H9 (cell line): Measurements from ENCODE around the gene APPBP2. TPM values are rescaled to one million over a fixed set of nuclear protein-coding genes. Genes with fewer than 3 reads are reported as not detected.

ENCODE experiments used
- DNase-seq: peaks from one replicate; pipeline ENCODE4 v3.0.0-alpha.2; 2017
- H2AFZ ChIP-seq: one replicate; pipeline ENCODE4 v1.6.1; 2013; ENCODE audit warnings: mild to moderate bottlenecking, low read length, control low read depth, moderate library complexity
- H2AK5ac ChIP-seq: 2 replicates; pipeline ENCODE4 v1.6.1; 2013; ENCODE audit warnings: low read length, control low read depth, mixed read lengths; ENCODE audit not compliant: insufficient read length
- H2BK120ac ChIP-seq: one replicate; pipeline ENCODE4 v1.6.1; 2013; ENCODE audit warnings: low read depth, mild to moderate bottlenecking, low read length, control low read depth, inconsistent platforms; ENCODE audit not compliant: poor library complexity, severe bottlenecking
- H2BK12ac ChIP-seq: 2 replicates; pipeline ENCODE4 v1.6.1; 2013; ENCODE audit warnings: low read length, control low read depth, mixed read lengths, low read depth; ENCODE audit not compliant: insufficient read length
- H2BK15ac ChIP-seq: 2 replicates; pipeline ENCODE4 v1.6.1; 2013; ENCODE audit warnings: low read depth, low read length, control low read depth
- H2BK20ac ChIP-seq: one replicate; pipeline ENCODE4 v1.6.1; 2013; ENCODE audit warnings: low read depth, mild to moderate bottlenecking, low read length, control low read depth, inconsistent platforms; ENCODE audit not compliant: poor library complexity, severe bottlenecking
- H2BK5ac ChIP-seq: 2 replicates; pipeline ENCODE4 v1.6.1; 2013; ENCODE audit warnings: low read length, control low read depth, mixed read lengths; ENCODE audit not compliant: insufficient read length
- H3K14ac ChIP-seq: 2 replicates; pipeline ENCODE4 v1.6.1; 2013; ENCODE audit warnings: low read length, control low read depth; ENCODE audit not compliant: insufficient read depth
- H3K18ac ChIP-seq: 2 replicates; pipeline ENCODE4 v1.6.1; 2013; ENCODE audit warnings: low read depth, mild to moderate bottlenecking, mixed read lengths, low read length, control low read depth; ENCODE audit not compliant: insufficient read length
- H3K23ac ChIP-seq: 2 replicates; pipeline ENCODE4 v1.6.1; 2013; ENCODE audit warnings: low read length, control low read depth, mixed read lengths, low read depth; ENCODE audit not compliant: insufficient read length
- H3K23me2 ChIP-seq: 2 replicates; pipeline ENCODE4 v1.6.1; 2013; ENCODE audit warnings: low read depth, mild to moderate bottlenecking, mixed read lengths, low read length, control low read depth; ENCODE audit not compliant: insufficient read length, poor library complexity, severe bottlenecking
- H3K27ac ChIP-seq: 2 replicates; pipeline ENCODE4 v1.5.1; 2013; ENCODE audit warnings: low read length, control low read depth, mixed read lengths, low read depth; ENCODE audit not compliant: insufficient read length
- H3K27me3 ChIP-seq: 2 replicates; pipeline ENCODE4 v1.6.1; 2013; ENCODE audit warnings: low read length, control low read depth, inconsistent platforms; ENCODE audit not compliant: insufficient read depth
- H3K4ac ChIP-seq: 2 replicates; pipeline ENCODE4 v1.6.1; 2013; ENCODE audit warnings: low read depth, mild to moderate bottlenecking, control low read depth, inconsistent platforms, low read length, moderate library complexity
- H3K4me1 ChIP-seq: 2 replicates; pipeline ENCODE4 v1.6.1; 2013; ENCODE audit warnings: low read length, control low read depth, inconsistent platforms; ENCODE audit not compliant: insufficient read depth
- H3K4me2 ChIP-seq: 2 replicates; pipeline ENCODE4 v1.6.1; 2013; ENCODE audit warnings: low read length, control low read depth, mixed read lengths; ENCODE audit not compliant: insufficient read length, insufficient read depth
- H3K56ac ChIP-seq: 2 replicates; pipeline ENCODE4 v1.6.1; 2013; ENCODE audit warnings: low read depth, mild to moderate bottlenecking, mixed read lengths, low read length, control low read depth; ENCODE audit not compliant: insufficient read length
- H3K79me1 ChIP-seq: 2 replicates; pipeline ENCODE4 v1.6.1; 2013; ENCODE audit warnings: low read depth, mild to moderate bottlenecking, moderate library complexity, low read length, control low read depth, inconsistent platforms; ENCODE audit not compliant: insufficient read depth, poor library complexity, severe bottlenecking
- H3K79me2 ChIP-seq: 2 replicates; pipeline ENCODE4 v1.6.1; 2013; ENCODE audit warnings: low read length, control low read depth, inconsistent platforms; ENCODE audit not compliant: insufficient read depth
- H3K9ac ChIP-seq: 2 replicates; pipeline ENCODE4 v1.6.1; 2013; ENCODE audit warnings: low read length, control low read depth, mixed read lengths; ENCODE audit not compliant: insufficient read length; ENCODE audit errors: extremely low read depth
- H3K9me3 ChIP-seq: one replicate; pipeline ENCODE4 v1.6.1; 2013; ENCODE audit warnings: low read depth, low read length, inconsistent platforms; ENCODE audit not compliant: control insufficient read depth
- H3T11ph ChIP-seq: one replicate; pipeline ENCODE4 v1.6.1; 2013; ENCODE audit warnings: mild to moderate bottlenecking, low read length, control low read depth, inconsistent platforms
- H4K20me1 ChIP-seq: one replicate; pipeline ENCODE4 v1.6.1; 2013; ENCODE audit not compliant: control insufficient read depth, insufficient read length, insufficient read depth
- H4K5ac ChIP-seq: 2 replicates; pipeline ENCODE4 v1.6.1; 2013; ENCODE audit warnings: low read depth, mild to moderate bottlenecking, mixed read lengths, low read length, control low read depth; ENCODE audit not compliant: insufficient read length
- H4K8ac ChIP-seq: replicated peaks from 2 replicates; pipeline ENCODE4 v1.6.1; 2013; ENCODE audit warnings: low read length, control low read depth, mixed read lengths, low read depth; ENCODE audit not compliant: insufficient read length
- H4K91ac ChIP-seq: 2 replicates; pipeline ENCODE4 v1.6.1; 2013; ENCODE audit warnings: low read depth, mild to moderate bottlenecking, moderate library complexity, mixed read lengths, low read length, control low read depth; ENCODE audit not compliant: insufficient read length
- H3K27ac Mint-ChIP-seq, 3 experiments: 2 replicates in 2 of 3; 3 replicates in 1 of 3; pipeline ENCODE4 v1.8.0; 2020 to 2021; ENCODE audit warnings: mixed read lengths in 3 of 3, mild to moderate bottlenecking in 1 of 3, moderate library complexity in 1 of 3
- H3K27me3 Mint-ChIP-seq: 2 replicates; pipeline ENCODE4 v1.8.0; 2021; ENCODE audit warnings: low read depth, mild to moderate bottlenecking, moderate library complexity, mixed read lengths
- H3K36me3 Mint-ChIP-seq, 3 experiments: 2 replicates in 2 of 3; 3 replicates in 1 of 3; pipeline ENCODE4 v1.8.0; 2020 to 2021; ENCODE audit warnings: low read depth in 3 of 3, mixed read lengths in 3 of 3; ENCODE audit not compliant: insufficient read depth in 1 of 3
- H3K4me1 Mint-ChIP-seq, 2 experiments: 2 replicates each; pipeline ENCODE4 v1.8.0; 2020; ENCODE audit warnings: mixed read lengths in 2 of 2
- H3K4me3 Mint-ChIP-seq, 2 experiments: 2 replicates in 1 of 2; 3 replicates in 1 of 2; pipeline ENCODE4 v1.8.0; 2020 to 2021; ENCODE audit warnings: mild to moderate bottlenecking in 2 of 2, mixed read lengths in 2 of 2, moderate library complexity in 1 of 2
- H3K9me3 Mint-ChIP-seq, 2 experiments: 2 replicates in 1 of 2; 3 replicates in 1 of 2; pipeline ENCODE4 v1.8.0; 2020; ENCODE audit warnings: mild to moderate bottlenecking in 2 of 2, mixed read lengths in 2 of 2, moderate library complexity in 1 of 2
- CTCF ChIP-seq: fragments of 200-600 bp; sonication (generic); conservative IDR thresholded peaks from 3 replicates; pipeline ENCODE4 v1.8.0; 2021; ENCODE audit warnings: antibody characterized with exemption, mild to moderate bottlenecking
- WGBS: extraction: QIAGEN DNeasy Blood & Tissue Kit; methylation state at CpG from one replicate; pipeline ENCODE4 v1.1.7; 2013; ENCODE audit warnings: missing lambda C conversion rate, low lambda C conversion rate, mixed read lengths; ENCODE audit not compliant: insufficient read length; ENCODE audit errors: extremely low coverage; 5-methylcytosine and 5-hydroxymethylcytosine counted together
- total RNA-seq: library from RNA; stranded (reverse); gene quantifications from 2 replicates; pipeline ENCODE4 v1.2.1, GENCODE V29; 2021

APPBP2 gene
- total RNA-seq, 1 experiment from 2014 or later: 17.0 TPM

DNA sequence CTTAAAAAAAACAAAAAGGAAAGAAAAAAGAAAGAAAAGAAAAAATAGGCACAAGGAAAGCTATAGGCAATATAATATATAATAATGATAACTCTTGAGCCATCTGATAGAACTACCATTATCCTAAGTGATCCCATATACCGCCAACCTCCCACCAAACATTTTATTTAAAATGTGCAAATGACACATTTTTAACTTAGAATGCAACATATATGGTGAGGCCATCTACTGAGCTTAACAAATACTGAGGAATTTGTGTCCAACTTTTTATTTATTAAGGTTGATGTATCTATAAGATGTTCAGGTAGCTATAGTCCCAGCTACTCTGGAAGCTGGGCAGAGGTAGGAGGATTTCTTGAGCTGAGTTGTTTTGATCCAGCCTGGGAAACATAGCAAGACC is 14.4 kb upstream of the APPBP2 start:
- Histone ChIP-seq H4K8ac (no peak overlapping the region), H3K4ac (no peak overlapping the region), H3K79me1 (no peaks in the 10 kb centered on the region), H3K9ac (no peak overlapping the region), H4K20me1 (no peaks in the 10 kb centered on the region), H3K9me3 (no peaks in the 10 kb centered on the region), H3K27me3 (no peaks in the 10 kb centered on the region), H2AK5ac (no peak overlapping the region), H3K79me2 (no peaks in the 10 kb centered on the region), H2BK12ac (no peak overlapping the region), H3K23ac (no peak overlapping the region), H3K23me2 (no peaks in the 10 kb centered on the region), H2AFZ (no peak overlapping the region), H3K4me1 (no peaks in the 10 kb centered on the region), H3K27ac (no peak overlapping the region), H3K56ac (no peak overlapping the region), H2BK120ac (no peak overlapping the region), H3K18ac (no peak overlapping the region), H2BK15ac (no peak overlapping the region), H2BK5ac (no peak overlapping the region), H2BK20ac (no peak overlapping the region), H3T11ph (no peak overlapping the region), H4K5ac (no peak overlapping the region), H3K14ac (no peak overlapping the region), H4K91ac (no peak overlapping the region), H3K4me2 (no peak overlapping the region)
- H3K27ac Mint-ChIP-seq: no peak overlapping the region
- no peaks in the 10 kb centered on the region for H3K9me3 Mint-ChIP-seq
- no peaks in the 10 kb centered on the region for H3K36me3 Mint-ChIP-seq
- H3K4me1 Mint-ChIP-seq: peaks cover under 1% of the 10 kb centered on the region in 2 experiments; a peak in 2 of 4 replicates
- DNase-seq: no peak
- TF ChIP-seq CTCF: no peak
- no peaks in the 10 kb centered on the region; the same call in 1 of the 2 replicates for H3K27me3 Mint-ChIP-seq
- H3K4me3 Mint-ChIP-seq: no peak overlapping the region
- no CpG with 5 or more reads among the region's 1 CpG for WGBS
